Esophagus (tissue), 2 donors: Measurements from ENCODE around the gene CNTN2. TPM values are rescaled to one million over a fixed set of nuclear protein-coding genes. Genes with fewer than 3 reads are reported as not detected.

Experiments
- H3K27ac ChIP-seq, 2 donors: one replicate each; pipeline ENCODE4 v1.5.1; 2013; ENCODE audit warnings: low read depth in 2 of 2, mild to moderate bottlenecking in 2 of 2, inconsistent platforms in 1 of 2, low read length in 1 of 2, moderate library complexity in 1 of 2
- H3K27me3 ChIP-seq, 2 donors: one replicate each; pipeline ENCODE4 v1.6.1; 2013; ENCODE audit warnings: low read length in 2 of 2, control low read depth in 1 of 2, mild to moderate bottlenecking in 1 of 2; ENCODE audit not compliant: insufficient read depth in 2 of 2, control insufficient read depth in 1 of 2
- H3K36me3 ChIP-seq, 2 donors: one replicate each; pipeline ENCODE4 v1.6.1; 2013; ENCODE audit warnings: low read length in 1 of 2; ENCODE audit not compliant: control insufficient read depth in 2 of 2, insufficient read depth in 2 of 2
- H3K4me1 ChIP-seq, 2 donors: one replicate each; pipeline ENCODE4 v1.6.1; 2013; ENCODE audit warnings: low read length in 1 of 2; ENCODE audit not compliant: control insufficient read depth in 2 of 2, insufficient read depth in 2 of 2
- H3K4me3 ChIP-seq, 2 donors: one replicate each; pipeline ENCODE4 v1.5.1; 2013; ENCODE audit warnings: low read length in 2 of 2, mild to moderate bottlenecking in 2 of 2, low read depth in 1 of 2, moderate library complexity in 1 of 2
- H3K9me3 ChIP-seq, 2 donors: one replicate each; pipeline ENCODE4 v1.6.1; 2013; ENCODE audit warnings: mild to moderate bottlenecking in 2 of 2, low read depth in 1 of 2, low read length in 1 of 2, moderate library complexity in 1 of 2; ENCODE audit not compliant: control insufficient read depth in 2 of 2, insufficient read depth in 1 of 2
- WGBS, 2 donors: extraction: QIAGEN DNeasy Blood & Tissue Kit; methylation state at CpG; one replicate each; pipeline ENCODE4 v1.1.7; 2013; 5-methylcytosine and 5-hydroxymethylcytosine counted together
- polyA plus RNA-seq, 2 donors: library from polyadenylated mRNA; stranded (reverse); fragments of 200-250 nt; gene quantifications; one replicate each; pipeline ENCODE4 v1.2.3, GENCODE V29; 2013
- donor health status: healthy with polysubstance abuse.
- donor health status: Bipolar disorder and iron deficiency.

The CNTN2 gene
- polyA plus RNA-seq, 2 donors = 0.02 to 0.06 TPM

DNA sequence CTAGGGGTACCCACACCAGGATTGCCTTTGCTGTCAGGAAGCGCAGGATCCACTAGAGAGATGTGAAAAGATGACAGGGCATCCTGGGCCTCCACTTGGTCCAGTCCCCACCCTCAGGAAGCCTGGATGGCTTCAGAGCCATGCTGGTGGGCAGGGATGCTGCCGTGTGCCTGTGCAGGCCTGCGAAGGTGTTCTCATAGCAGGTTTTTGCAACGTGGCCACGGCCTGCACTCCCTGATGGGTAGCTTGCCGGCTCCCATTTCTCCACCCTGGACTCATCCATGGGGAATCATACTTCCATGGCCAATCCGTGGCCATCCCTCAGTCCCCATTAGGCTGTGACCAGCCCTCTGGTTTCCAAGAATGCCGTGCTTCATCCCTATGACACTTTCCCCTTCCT, 34.1 kb upstream of the CNTN2 start:
- no peak overlapping the region for H3K27ac ChIP-seq
- no peak overlapping the region for H3K4me3 ChIP-seq
- H3K4me1 ChIP-seq = peaks cover 4 to 9% of the 10 kb centered on the region in 2 donors
- H3K36me3 ChIP-seq = no peaks in the 10 kb centered on the region
- no peaks in the 10 kb centered on the region for H3K27me3 ChIP-seq
- no peaks in the 10 kb centered on the region for H3K9me3 ChIP-seq
- 82 to 90% methylated on average over 8 of the region's 8 CpGs for WGBS, 2 donors

DNA sequence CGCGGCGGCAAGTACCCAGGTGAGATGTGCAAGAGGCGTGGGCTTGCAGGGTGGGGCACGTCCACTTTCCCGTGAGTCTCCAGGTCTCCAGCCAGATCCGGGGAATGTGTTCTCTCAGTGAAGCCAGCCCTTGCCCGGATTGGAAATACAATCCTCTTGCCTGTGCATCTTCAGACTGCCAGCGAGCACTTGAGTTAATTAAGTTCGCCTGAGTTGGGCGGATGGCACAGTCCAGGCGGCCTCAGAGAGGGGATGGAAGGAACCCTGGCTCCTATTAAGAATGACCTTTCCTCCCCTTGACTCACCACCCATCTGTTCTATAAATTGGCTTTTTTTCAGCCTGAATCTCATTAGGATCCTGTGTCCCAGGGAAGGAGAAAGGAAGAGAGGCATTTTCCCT, 33.3 kb upstream of the CNTN2 start:
- Histone ChIP-seq H3K27ac (no peak overlapping the region), H3K4me3 (no peak overlapping the region), H3K4me1 (peaks cover 7 to 17% of the 10 kb centered on the region in 2 donors), H3K9me3 (no peaks in the 10 kb centered on the region), H3K36me3 (no peaks in the 10 kb centered on the region), H3K27me3 (no peaks in the 10 kb centered on the region)
- WGBS, 2 donors = 88 to 92% methylated on average over 12 of the region's 12 CpGs

DNA sequence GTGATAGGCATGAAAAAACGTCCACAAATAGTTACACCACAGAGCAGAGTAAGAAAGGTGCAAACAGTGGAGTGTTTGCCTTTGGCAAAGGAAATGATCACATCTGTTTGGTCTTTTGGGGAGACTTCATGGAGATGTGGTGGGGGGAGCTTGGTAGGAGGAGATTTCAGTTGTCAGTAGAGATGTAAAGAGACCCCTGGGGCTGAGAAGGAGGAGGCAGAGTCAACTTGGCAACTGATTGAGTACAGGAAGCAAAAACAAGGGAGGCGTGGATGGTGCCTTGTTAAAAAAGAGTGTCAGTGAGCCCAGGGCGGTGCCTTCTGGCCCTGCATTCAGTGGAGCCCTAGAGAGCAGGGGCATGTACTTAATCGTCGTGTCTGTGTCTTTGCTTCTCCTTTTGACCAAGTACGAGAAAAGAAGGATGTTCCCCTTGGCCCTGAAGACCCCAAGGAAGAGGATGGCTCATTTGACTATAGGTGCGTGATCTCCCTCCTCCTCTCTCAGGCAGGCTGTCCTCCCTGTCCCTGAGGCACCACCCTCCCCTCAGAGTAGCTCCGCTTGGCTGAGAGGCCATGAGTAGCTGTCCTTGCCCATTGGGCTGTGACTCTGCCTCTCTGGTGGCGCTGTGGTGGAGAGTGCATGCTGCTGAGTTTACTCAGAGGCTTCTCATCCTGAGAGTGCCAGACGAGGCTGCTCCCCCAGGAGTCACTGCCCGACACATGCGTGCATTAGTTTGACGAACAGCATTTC, 30.4 kb upstream of the CNTN2 start:
- no peaks in the 10 kb centered on the region for H3K36me3 ChIP-seq
- no peaks in the 10 kb centered on the region for H3K9me3 ChIP-seq
- 75 to 79% methylated on average over 13 of the region's 13 CpGs for WGBS, 2 donors
- no peak overlapping the region for H3K27ac ChIP-seq
- peaks cover 7 to 17% of the 10 kb centered on the region in 2 donors for H3K4me1 ChIP-seq
- no peak overlapping the region for H3K4me3 ChIP-seq
- H3K27me3 ChIP-seq = no peaks in the 10 kb centered on the region

DNA sequence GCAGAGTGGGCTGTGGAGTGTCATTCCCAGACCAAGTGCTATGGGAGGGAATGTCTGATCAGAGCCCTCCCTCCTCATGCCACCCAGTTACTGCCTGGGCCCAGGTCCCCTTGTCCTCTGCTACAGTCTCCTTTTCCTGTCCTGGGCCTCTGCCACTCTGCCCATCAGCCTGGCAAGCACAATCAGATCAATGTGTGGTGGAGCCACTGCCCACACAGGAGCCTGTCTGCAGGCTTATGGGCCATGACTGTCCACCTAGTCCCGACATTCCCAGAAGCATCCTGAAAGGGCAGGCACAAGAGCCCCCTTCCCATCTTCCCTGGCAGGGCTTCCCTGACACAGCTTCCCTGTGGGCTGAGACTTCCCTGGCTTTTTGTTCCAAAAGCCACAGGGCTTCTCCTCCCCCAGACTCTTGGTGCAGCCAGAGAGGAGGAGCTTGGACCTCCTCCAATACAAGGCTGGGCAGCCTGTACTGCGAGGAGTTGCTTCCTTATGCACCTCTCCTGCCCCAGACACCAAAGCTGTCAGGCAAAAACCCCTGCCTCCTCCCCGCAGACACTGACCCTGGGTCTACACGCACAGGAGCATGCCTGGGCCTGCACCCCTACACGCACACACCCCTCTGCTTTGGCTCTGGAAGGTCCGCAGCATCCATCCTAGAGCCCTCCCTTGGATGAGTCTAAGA, 29.2 kb upstream of the CNTN2 start:
- Histone ChIP-seq H3K4me3 (no peak overlapping the region), H3K4me1 (peaks cover 7 to 17% of the 10 kb centered on the region in 2 donors), H3K27me3 (no peaks in the 10 kb centered on the region), H3K36me3 (no peaks in the 10 kb centered on the region), H3K9me3 (no peaks in the 10 kb centered on the region), H3K27ac (peak overlapping the region in 1 of 2 donors; percentile 70)
- 26 to 31% methylated on average over 6 of the region's 6 CpGs for WGBS, 2 donors

DNA sequence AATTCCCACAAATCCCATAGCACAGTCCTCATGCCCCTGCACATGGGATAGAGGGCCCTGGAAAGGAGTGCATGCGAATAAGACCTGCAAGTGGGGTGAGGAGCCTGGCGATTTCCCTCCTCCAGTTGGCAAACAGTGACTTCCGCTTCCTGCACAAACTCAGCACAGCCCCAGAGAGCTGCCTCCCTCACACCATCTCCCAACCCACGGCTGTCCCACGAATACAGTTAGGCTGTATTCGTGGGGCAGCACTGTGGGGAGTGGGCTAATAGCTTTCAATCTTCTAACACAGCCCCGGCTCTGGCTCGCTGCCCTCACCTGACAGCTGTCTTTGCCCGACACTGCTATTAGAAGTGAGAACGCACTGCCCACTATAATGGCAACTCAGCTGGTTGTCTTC, 28.2 kb upstream of the CNTN2 start:
- H3K27me3 ChIP-seq = no peaks in the 10 kb centered on the region
- H3K4me3 ChIP-seq = no peak overlapping the region
- no peak overlapping the region for H3K27ac ChIP-seq
- peaks cover 7 to 17% of the 10 kb centered on the region in 2 donors for H3K4me1 ChIP-seq
- WGBS, 2 donors = 66 to 67% methylated on average over 10 of the region's 10 CpGs
- no peaks in the 10 kb centered on the region for H3K36me3 ChIP-seq
- H3K9me3 ChIP-seq = no peaks in the 10 kb centered on the region

DNA sequence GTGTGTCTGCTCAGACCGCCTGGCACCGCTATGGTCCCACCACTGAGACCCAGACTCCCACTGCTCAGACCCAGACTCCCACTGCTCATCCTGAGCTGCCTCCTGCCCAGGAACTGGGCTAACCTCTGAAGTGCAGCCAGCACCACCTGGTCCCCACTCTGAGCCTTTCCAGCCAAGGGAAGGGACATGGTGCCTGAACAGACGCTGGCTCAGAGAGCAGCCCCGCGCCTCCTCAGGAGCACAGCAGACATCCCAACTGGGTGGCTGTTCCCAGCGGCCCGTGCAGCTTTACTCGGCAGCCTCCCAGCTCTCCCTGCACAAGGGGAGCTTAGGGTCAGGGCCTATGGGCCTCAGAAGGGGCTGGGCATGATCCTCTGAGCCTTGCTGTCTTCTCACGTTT, 27.8 kb upstream of the CNTN2 start:
- Histone ChIP-seq H3K4me3 (no peak overlapping the region), H3K36me3 (no peaks in the 10 kb centered on the region), H3K27me3 (no peaks in the 10 kb centered on the region), H3K9me3 (no peaks in the 10 kb centered on the region), H3K27ac (no peak overlapping the region), H3K4me1 (peaks cover 7 to 17% of the 10 kb centered on the region in 2 donors)
- WGBS, 2 donors = 82 to 83% methylated on average over 9 of the region's 9 CpGs

DNA sequence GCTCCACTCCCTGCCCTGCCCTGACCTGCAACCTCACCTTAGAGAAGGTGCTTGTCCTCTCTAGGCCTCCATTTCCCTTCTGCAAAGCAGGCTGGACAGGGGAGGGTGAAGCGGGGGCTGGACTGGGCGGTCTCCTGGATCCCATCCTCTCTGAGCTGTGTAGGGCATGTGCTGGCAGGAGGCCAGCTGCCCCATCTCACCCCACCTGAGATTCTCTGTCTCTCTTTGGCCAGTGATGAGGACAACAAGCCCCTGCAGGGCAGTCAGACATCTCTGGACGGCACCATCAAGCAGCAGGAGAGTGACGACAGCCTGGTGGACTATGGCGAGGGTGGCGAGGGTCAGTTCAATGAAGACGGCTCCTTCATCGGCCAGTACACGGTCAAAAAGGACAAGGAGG, 26.9 kb upstream of the CNTN2 start:
- H3K4me1 ChIP-seq = peaks cover 7 to 17% of the 10 kb centered on the region in 2 donors
- no peak overlapping the region for H3K27ac ChIP-seq
- no peaks in the 10 kb centered on the region for H3K27me3 ChIP-seq
- 92% methylated on average over 9 of the region's 9 CpGs for WGBS, 2 donors
- H3K4me3 ChIP-seq = no peak overlapping the region
- H3K9me3 ChIP-seq = no peaks in the 10 kb centered on the region
- H3K36me3 ChIP-seq = no peaks in the 10 kb centered on the region

DNA sequence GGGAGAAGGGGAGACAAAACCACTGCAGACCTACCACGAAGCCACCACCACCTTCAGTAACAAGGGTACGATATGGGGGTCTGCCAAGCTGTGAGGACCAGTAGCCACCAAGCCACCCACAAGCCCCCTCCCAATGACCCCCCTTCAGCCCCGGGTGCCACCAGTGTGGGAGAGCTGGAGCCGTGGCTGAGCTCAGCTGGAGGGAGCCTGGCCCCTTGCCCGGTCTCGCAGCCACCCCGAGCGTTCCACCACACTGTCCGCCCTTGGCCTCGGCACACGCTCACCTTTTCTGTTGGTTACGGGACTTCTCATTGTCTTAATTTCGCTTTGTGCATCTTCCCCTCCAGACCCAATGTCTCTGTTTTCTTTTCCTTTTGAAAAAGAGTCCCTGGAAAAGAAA, 26.4 kb upstream of the CNTN2 start:
- Histone ChIP-seq H3K4me1 (peaks cover 7 to 17% of the 10 kb centered on the region in 2 donors), H3K9me3 (no peaks in the 10 kb centered on the region), H3K27me3 (no peaks in the 10 kb centered on the region), H3K36me3 (no peaks in the 10 kb centered on the region), H3K4me3 (no peak overlapping the region), H3K27ac (no peak overlapping the region)
- 93 to 94% methylated on average over 12 to 13 of the region's 13 CpGs for WGBS, 2 donors

DNA sequence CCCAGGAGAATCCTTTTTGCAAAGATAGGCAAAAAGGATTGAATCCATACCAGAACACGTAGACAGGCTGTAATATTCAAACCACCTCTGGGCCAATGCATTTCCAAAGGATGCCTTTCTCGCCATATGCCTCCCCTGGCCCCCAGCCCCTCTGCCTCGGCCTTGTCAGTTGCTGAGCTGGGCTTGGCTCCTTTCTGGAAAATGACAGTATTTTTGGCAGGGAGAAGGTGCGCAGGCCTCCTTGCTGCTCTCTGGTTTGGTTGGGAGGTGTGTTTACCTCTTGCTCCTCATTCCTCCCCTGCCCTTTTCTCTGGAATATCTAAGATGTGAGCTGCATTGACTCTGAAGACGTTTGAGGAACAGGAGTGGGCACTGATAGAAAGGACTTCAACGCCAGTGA, 26.0 kb upstream of the CNTN2 start:
- H3K4me1 ChIP-seq = peaks cover 7 to 17% of the 10 kb centered on the region in 2 donors
- no peaks in the 10 kb centered on the region for H3K9me3 ChIP-seq
- WGBS, 2 donors = 79 to 87% methylated on average over 6 of the region's 6 CpGs
- no peaks in the 10 kb centered on the region for H3K36me3 ChIP-seq
- no peak overlapping the region for H3K4me3 ChIP-seq
- H3K27me3 ChIP-seq = no peaks in the 10 kb centered on the region
- no peak overlapping the region for H3K27ac ChIP-seq

DNA sequence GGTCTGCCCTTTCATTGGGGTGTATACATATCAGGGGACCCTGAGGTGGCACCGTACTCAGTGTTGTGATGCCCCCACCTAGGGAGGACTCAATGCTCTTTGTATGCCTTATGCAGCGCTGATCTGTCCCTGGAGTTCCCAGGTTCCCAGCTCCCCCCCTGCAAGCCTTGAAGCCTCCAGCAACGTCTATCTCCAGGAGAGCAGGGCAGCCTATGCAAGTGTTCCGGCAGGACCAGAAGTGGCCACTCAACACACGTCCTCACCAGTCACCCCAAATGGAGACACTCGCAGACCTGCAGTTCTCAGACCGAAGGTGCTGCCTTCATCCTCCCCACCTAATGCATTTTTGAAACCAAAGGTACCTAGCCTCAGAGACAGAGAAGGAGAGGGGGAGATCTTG, 25.2 kb upstream of the CNTN2 start:
- Histone ChIP-seq H3K36me3 (no peaks in the 10 kb centered on the region), H3K27me3 (no peaks in the 10 kb centered on the region), H3K4me1 (peaks cover 7 to 16% of the 10 kb centered on the region in 2 donors), H3K4me3 (no peak overlapping the region), H3K9me3 (no peaks in the 10 kb centered on the region), H3K27ac (no peak overlapping the region)
- 88 to 91% methylated on average over 7 of the region's 7 CpGs for whole genome bisulfite sequencing, 2 donors
